GM06990 (cell line): ENCODE results near the gene TTC39C.

Experiments
- DNase-seq: peaks from one replicate; pipeline ENCODE4 v3.0.0-alpha.2; 2011; ENCODE audit not compliant: insufficient read length; ENCODE audit errors: extremely low read depth
- H3K27me3 ChIP-seq: replicated peaks from 2 replicates; pipeline ENCODE4 v1.6.0; 2011; ENCODE audit warnings: low read length; ENCODE audit not compliant: control insufficient read depth, insufficient read depth
- H3K36me3 ChIP-seq: 2 replicates; pipeline ENCODE4 v1.5.1; 2011; ENCODE audit warnings: low read length; ENCODE audit not compliant: control insufficient read depth, insufficient read depth
- H3K4me3 ChIP-seq: replicated peaks from 2 replicates; pipeline ENCODE4 v1.5.1; 2011; ENCODE audit warnings: low read depth, mild to moderate bottlenecking, control low read depth, low read length
- TF ChIP-seq, protein P1 (sequence below): IDR thresholded peaks from 2 replicates; pipeline ENCODE4 v1.5.1; 2011; ENCODE audit warnings: low read length, control low read depth, mild to moderate bottlenecking, inconsistent platforms; ENCODE audit not compliant: insufficient read depth, poor library complexity, severe bottlenecking

Gene TTC39C

GRCh38 chr18:23970161-23971096 is 44.1 kb upstream of the TTC39C start:
- Histone ChIP-seq H3K4me3 (no peak overlapping the region), H3K36me3 (no peaks in the 10 kb centered on the region), H3K27me3 (no peaks in the 10 kb centered on the region; the same call in 1 of the 2 replicates)
- no peak for DNase-seq
- TF ChIP-seq, protein P1, sequence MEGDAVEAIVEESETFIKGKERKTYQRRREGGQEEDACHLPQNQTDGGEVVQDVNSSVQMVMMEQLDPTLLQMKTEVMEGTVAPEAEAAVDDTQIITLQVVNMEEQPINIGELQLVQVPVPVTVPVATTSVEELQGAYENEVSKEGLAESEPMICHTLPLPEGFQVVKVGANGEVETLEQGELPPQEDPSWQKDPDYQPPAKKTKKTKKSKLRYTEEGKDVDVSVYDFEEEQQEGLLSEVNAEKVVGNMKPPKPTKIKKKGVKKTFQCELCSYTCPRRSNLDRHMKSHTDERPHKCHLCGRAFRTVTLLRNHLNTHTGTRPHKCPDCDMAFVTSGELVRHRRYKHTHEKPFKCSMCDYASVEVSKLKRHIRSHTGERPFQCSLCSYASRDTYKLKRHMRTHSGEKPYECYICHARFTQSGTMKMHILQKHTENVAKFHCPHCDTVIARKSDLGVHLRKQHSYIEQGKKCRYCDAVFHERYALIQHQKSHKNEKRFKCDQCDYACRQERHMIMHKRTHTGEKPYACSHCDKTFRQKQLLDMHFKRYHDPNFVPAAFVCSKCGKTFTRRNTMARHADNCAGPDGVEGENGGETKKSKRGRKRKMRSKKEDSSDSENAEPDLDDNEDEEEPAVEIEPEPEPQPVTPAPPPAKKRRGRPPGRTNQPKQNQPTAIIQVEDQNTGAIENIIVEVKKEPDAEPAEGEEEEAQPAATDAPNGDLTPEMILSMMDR = no peak

- Histone ChIP-seq H3K4me3 (no peak overlapping the region), H3K27me3 (no peaks in the 10 kb centered on the region; the same call in 1 of the 2 replicates), H3K36me3 (no peaks in the 10 kb centered on the region)
- DNase-seq = no peak
- TF ChIP-seq, protein P1 = no peak
Measured at GRCh38 chr18:23971097-23971440, 43.5 kb upstream of the TTC39C start.

GRCh38 chr18:23971666-23972230 is 42.8 kb upstream of the TTC39C start:
- Histone ChIP-seq H3K4me3 (no peak overlapping the region), H3K36me3 (no peaks in the 10 kb centered on the region), H3K27me3 (no peaks in the 10 kb centered on the region; the same call in 1 of the 2 replicates)
- DNase-seq = no peak
- TF ChIP-seq, protein P1 = no peak

GRCh38 chr18:23972453-23972852 is 42.1 kb upstream of the TTC39C start:
- Histone ChIP-seq H3K27me3 (no peaks in the 10 kb centered on the region; the same call in 1 of the 2 replicates), H3K36me3 (no peaks in the 10 kb centered on the region), H3K4me3 (no peak overlapping the region)
- DNase-seq = no peak
- TF ChIP-seq, protein P1 = no peak

GRCh38 chr18:23977103-23977502 is 37.5 kb upstream of the TTC39C start:
- H3K36me3 ChIP-seq = no peaks in the 10 kb centered on the region
- no peaks in the 10 kb centered on the region for H3K27me3 ChIP-seq
- DNase-seq = no peak
- TF ChIP-seq, protein P1 = no peak
- no peak overlapping the region for H3K4me3 ChIP-seq
